Adrenal gland (tissue), 9 donors: Measurements from ENCODE around the gene KRABD2.
"Not testable (repeated sequence)": the region's sequence is repeated elsewhere in the genome, so short reads cannot be mapped to it uniquely, and the experiment has no call there.

ENCODE experiments used
- DNase-seq, 7 donors: peaks; one replicate each; pipeline ENCODE4 v3.0.0-alpha.2; 2019 to 2020
- H3K27ac ChIP-seq, 5 donors: fragments of 200-600 bp; sonication (generic) in 4 of 5; 1 replicate in 3 of 5; 2 replicates in 2 of 5; pipeline versions ENCODE4 v1.5.1 to v1.8.0; 2016 to 2020; ENCODE audit warnings: mild to moderate bottlenecking in 1 of 5
- H3K27me3 ChIP-seq: fragments of 200-600 bp; 2 replicates; pipeline ENCODE4 v1.8.0; 2021
- H3K36me3 ChIP-seq, 2 donors: fragments of 200-600 bp; replicated peaks in 1 of 2; 1 replicate in 1 of 2; 2 replicates in 1 of 2; pipeline versions ENCODE4 v1.5.1 to v1.8.0; 2018 to 2022
- H3K4me1 ChIP-seq, 2 donors: fragments of 200-600 bp; replicated peaks in 1 of 2; 1 replicate in 1 of 2; 2 replicates in 1 of 2; pipeline versions ENCODE4 v1.5.1 to v1.8.0; 2018 to 2021
- H3K4me3 ChIP-seq, 4 donors: fragments of 200-600 bp; sonication (generic) in 3 of 4; one replicate each; pipeline ENCODE4 v1.5.1; 2016 to 2018
- H3K9me3 ChIP-seq, 3 donors: fragments of 200-600 bp; sonication (generic) in 1 of 3; replicated peaks in 1 of 3; 1 replicate in 2 of 3; 2 replicates in 1 of 3; pipeline versions ENCODE4 v1.5.1 to v1.8.0; 2016 to 2021
- POLR2A ChIP-seq, 2 donors: fragments of 450-650 bp; IDR thresholded peaks; one replicate each; pipeline ENCODE4 v1.6.1; 2017; ENCODE audit warnings: antibody characterized with exemption in 2 of 2, mild to moderate bottlenecking in 2 of 2, moderate library complexity in 1 of 2
- WGBS, 4 donors: extraction: QIAGEN DNeasy Blood & Tissue Kit in 2 of 4; methylation state at CpG; one replicate each; pipeline versions ENCODE4 v1.1.5 to v1.1.7; 2013 to 2017; 5-methylcytosine and 5-hydroxymethylcytosine counted together
- intact Hi-C, 2 donors: fragments of 100-400 bp; cut with DNase I; formaldehyde crosslinking; loops; one replicate each; pipeline versions ENCODE4 v1.14.1 to v1.15.0; 2022 to 2023
- TF ChIP-seq, protein P1 (sequence below), 6 experiments: fragments of 450-650 bp in 4 of 6; fragments of 200-600 bp in 2 of 6; sonication (generic) in 1 of 6; IDR thresholded peaks; 1 replicate in 5 of 6; 2 replicates in 1 of 6; pipeline versions ENCODE4 v1.5.1 to v1.8.0; 2016 to 2021; ENCODE audit warnings: antibody characterized with exemption in 6 of 6, mild to moderate bottlenecking in 2 of 6, moderate library complexity in 1 of 6
- donor health status: healthy with polysubstance abuse.
- donor health status: Bipolar disorder and iron deficiency.
- donor health status: DM: yes; HTN: yes; CAD: no.
- donor health status: DM: no; HTN: no; CAD: no.
- donor health status: DM: no; HTN: no; CAD: no.

The KRABD2 gene

DNA sequence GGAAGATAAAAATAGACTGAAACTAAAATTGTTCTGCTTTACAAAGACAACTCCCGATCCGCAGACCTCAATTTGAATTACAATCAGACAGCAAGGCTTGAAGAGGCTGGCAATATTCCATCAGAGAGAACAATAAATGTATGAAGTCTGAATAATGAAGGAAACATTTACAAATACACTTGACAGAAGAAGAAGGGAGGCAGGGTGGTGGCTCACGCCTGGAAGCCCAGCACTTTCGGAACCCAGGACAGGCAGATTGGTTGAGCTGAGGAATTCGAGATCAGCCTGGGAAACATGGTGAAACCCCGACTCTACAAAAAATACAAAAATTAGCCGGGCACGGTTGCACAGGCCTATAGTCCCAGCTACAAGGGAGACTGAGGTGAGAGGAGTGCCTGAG lies 22.3 kb downstream of the KRABD2 start:
- H3K4me3 ChIP-seq: no peak overlapping the region
- no peak overlapping the region for H3K27ac ChIP-seq
- 64 to 72% (median 70%) methylated on average over 8 of the region's 8 CpGs for WGBS, 4 donors
- DNase-seq: no peak
- TF ChIP-seq, protein P1, sequence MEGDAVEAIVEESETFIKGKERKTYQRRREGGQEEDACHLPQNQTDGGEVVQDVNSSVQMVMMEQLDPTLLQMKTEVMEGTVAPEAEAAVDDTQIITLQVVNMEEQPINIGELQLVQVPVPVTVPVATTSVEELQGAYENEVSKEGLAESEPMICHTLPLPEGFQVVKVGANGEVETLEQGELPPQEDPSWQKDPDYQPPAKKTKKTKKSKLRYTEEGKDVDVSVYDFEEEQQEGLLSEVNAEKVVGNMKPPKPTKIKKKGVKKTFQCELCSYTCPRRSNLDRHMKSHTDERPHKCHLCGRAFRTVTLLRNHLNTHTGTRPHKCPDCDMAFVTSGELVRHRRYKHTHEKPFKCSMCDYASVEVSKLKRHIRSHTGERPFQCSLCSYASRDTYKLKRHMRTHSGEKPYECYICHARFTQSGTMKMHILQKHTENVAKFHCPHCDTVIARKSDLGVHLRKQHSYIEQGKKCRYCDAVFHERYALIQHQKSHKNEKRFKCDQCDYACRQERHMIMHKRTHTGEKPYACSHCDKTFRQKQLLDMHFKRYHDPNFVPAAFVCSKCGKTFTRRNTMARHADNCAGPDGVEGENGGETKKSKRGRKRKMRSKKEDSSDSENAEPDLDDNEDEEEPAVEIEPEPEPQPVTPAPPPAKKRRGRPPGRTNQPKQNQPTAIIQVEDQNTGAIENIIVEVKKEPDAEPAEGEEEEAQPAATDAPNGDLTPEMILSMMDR (IDR thresholded peaks at IDR 0.05): no peak
- TF ChIP-seq POLR2A (IDR thresholded peaks at IDR 0.05): no peak
- no peaks in the 10 kb centered on the region for H3K4me1 ChIP-seq
- H3K27me3 ChIP-seq: no peaks in the 10 kb centered on the region
- H3K36me3 ChIP-seq: no peaks in the 10 kb centered on the region
- H3K9me3 ChIP-seq: no peaks in the 10 kb centered on the region
- intact Hi-C loops: no loop called here

DNA sequence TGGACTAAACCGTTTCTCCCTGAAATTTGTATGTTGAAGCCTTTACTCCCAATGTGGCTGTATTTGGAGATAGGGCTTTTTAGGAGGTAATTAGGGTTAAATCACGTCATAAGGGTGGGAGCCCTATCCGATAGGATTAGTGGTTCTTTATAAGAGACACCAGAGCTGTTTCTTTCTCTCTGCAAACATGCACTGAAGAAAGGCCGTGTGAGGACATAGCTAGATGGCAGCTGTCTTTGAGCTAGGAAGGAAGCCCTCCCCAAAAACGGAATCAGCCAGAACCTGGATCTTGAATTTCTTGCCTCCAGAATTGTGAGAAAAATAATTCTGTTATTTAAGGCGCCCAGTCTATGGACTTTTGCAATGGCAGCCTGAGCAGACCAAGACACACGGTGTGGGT lies 22.8 kb downstream of the KRABD2 start:
- Histone ChIP-seq H3K36me3 (no peaks in the 10 kb centered on the region), H3K4me3 (no peak overlapping the region), H3K4me1 (no peaks in the 10 kb centered on the region), H3K27ac (no peak overlapping the region), H3K27me3 (no peaks in the 10 kb centered on the region), H3K9me3 (no peaks in the 10 kb centered on the region)
- no peak for DNase-seq
- WGBS, 4 donors: 71 to 77% (median 75%) methylated on average over 7 of the region's 7 CpGs
- intact Hi-C loops: no loop called here
- no peak for TF ChIP-seq POLR2A (IDR thresholded peaks at IDR 0.05)
- TF ChIP-seq, protein P1 (IDR thresholded peaks at IDR 0.05): no peak

DNA sequence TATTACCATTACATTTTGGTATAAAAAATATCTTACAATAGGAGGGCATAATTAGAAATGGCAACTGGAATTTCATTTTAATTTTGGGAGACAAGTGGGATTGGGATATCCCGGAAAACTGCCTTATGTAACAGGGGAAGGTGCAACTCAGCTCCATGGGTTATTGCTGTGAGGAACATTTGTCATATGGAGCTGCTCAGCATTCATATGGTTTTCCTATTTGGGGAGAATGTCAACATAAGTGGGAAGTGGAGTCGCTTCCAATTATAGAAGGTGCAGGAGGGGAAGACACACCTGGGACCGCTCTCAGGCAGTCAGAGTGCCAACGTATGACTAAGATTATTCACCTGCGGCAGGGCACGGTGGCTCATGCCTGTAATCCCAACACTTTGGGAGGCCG lies 26.2 kb downstream of the KRABD2 start:
- TF ChIP-seq, protein P1 (IDR thresholded peaks at IDR 0.05): no peak
- no peak for TF ChIP-seq POLR2A (IDR thresholded peaks at IDR 0.05)
- Histone ChIP-seq H3K4me3 (no peak overlapping the region), H3K36me3 (no peaks in the 10 kb centered on the region), H3K27me3 (no peaks in the 10 kb centered on the region), H3K9me3 (no peaks in the 10 kb centered on the region), H3K27ac (no peak overlapping the region), H3K4me1 (no peaks in the 10 kb centered on the region)
- DNase-seq: no peak
- 76 to 85% (median 79%) methylated on average over 7 of the region's 7 CpGs for WGBS, 4 donors
- intact Hi-C loops: no loop called here

DNA sequence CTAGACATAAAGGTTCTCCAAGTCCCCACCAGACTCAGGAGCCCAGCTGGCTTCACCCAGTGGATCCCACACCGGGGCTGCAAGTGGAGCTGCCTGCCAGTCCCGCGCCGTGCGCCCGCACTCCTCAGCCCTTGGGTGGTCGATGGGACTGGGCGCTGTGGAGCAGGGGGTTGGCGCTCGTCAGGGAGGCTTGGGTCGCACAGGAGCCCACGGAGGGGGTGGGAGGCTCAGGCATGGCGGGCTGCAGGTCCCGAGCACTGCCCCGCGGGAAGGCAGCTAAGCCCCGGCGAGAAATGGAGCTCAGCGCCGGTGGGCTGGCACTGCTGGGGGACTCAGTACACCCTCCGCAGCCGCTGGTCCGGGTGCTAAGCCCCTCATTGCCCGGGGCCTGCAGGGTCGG lies 29.5 kb downstream of the KRABD2 start:
- WGBS, 4 donors: 40 to 82% (median 58%) methylated on average over 1 to 24 of the region's 25 CpGs
- H3K4me3 ChIP-seq, DNase-seq, H3K9me3 ChIP-seq, H3K4me1 ChIP-seq, H3K36me3 ChIP-seq, intact Hi-C loops, H3K27ac ChIP-seq, H3K27me3 ChIP-seq: not testable (repeated sequence)

DNA sequence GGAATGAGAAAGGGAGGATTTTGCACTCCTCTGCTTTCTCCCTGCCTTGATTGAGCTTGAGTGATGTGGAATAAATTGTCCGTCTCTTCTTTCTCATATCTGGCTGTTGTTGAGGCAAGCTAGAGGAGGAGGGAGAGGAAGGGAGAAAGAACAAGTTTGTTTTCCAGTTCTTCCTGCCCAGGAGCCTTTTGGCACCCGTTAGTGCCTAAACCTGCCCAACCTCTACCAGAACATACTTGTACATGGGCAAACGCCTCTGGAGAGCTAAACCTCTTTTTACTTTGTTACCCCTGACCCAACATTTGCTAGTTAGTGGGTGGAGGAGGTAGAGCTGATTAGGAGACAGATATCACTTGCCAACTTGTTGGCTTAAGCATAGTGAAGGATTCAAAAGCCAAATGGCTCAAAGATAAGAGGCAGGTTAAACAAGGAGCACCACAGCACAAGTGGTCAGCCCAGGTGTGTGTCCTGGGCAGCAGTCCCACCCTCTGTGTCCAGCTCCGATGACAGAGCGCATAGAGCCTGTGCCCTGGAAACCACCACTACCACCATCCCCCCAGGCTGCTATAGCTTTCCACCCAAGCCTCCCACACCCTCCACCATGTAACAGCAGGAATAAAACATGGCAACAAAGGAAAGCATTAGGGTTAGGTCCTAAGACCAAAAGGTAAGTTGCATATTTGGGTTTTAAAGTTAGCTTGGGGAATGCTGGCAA lies 30.4 kb downstream of the KRABD2 start:
- Histone ChIP-seq H3K27me3 (no peaks in the 10 kb centered on the region), H3K9me3 (no peaks in the 10 kb centered on the region), H3K4me1 (no peaks in the 10 kb centered on the region), H3K4me3 (no peak overlapping the region), H3K36me3 (no peaks in the 10 kb centered on the region), H3K27ac (no peak overlapping the region)
- intact Hi-C loops: no loop called here
- DNase-seq: no peak
- TF ChIP-seq POLR2A (IDR thresholded peaks at IDR 0.05): no peak
- TF ChIP-seq, protein P1 (IDR thresholded peaks at IDR 0.05): no peak
- WGBS, 4 donors: 63 to 74% (median 72%) methylated on average over 5 of the region's 5 CpGs
